ENCODE data around the gene EPAS1.

DNA sequence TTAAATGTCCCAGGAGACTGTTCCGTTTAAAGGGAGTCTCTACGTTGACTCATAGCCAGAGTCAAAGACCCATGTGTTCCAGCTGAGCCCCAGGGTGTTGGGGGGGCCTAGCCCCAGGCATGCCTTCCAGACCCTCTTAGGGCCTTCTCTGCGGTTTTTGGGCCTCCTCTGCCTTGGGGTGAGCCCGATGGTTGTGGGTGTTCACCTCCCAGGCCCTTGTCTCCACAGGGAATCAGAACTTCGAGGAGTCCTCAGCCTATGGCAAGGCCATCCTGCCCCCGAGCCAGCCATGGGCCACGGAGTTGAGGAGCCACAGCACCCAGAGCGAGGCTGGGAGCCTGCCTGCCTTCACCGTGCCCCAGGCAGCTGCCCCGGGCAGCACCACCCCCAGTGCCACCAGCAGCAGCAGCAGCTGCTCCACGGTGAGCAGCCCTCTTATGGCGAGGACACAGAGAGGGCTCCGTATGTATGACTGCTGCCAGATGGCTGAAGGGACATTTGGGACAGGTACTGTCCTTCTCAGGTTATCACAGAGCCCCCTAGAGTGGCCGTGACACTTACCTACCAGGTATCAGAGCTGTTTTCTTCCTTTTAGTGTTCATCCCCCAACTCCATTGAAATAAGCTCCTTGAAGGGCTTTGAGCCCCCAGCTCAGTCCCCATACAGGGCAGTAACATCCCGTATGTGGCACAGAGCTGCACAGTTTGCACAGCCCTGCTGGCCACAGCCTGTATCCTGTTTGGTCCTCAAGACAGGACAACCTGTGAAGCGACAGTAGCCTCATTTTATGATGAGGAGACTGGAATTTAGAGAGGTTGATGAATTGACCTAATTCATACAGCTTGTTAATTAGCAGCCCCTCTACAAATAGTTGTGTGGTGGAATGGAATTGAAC lies 80.7 kb downstream of the EPAS1 start:
- TF ChIP-seq EZH2 (IDR thresholded peaks at IDR 0.05; ENCODE audit: insufficient read depth, poor library complexity, severe bottlenecking) (no peak), EZH2phosphoT487 (IDR thresholded peaks at IDR 0.05; ENCODE audit: insufficient read depth, low read depth) (no peak)
